Psoas muscle (tissue), 8 donors: Measurements from ENCODE around the gene KDM4C. TPM values are rescaled to one million over a fixed set of nuclear protein-coding genes. Genes with fewer than 3 reads are reported as not detected.

Source experiments
- ATAC-seq, 4 donors: fragments of 200-7000 bp; cut with Tn5 transposase; one replicate each; pipeline ENCODE4 v1.9.1; 2020; ENCODE audit warnings: moderate library complexity in 3 of 4, mild to moderate bottlenecking in 2 of 4
- DNase-seq, 2 donors: peaks; one replicate each; pipeline ENCODE4 v3.0.0-alpha.2; 2020
- H3K27ac ChIP-seq: fragments of 200-600 bp; one replicate; pipeline ENCODE4 v1.8.0; 2022
- H3K27me3 ChIP-seq, 3 donors: fragments of 200-600 bp in 1 of 3; one replicate each; pipeline versions ENCODE4 v1.6.1 to v1.8.0; 2013 to 2022; ENCODE audit warnings: low read length in 2 of 3, mild to moderate bottlenecking in 2 of 3, moderate library complexity in 1 of 3; ENCODE audit not compliant: insufficient read depth in 3 of 3
- H3K36me3 ChIP-seq, 2 donors: fragments of 200-600 bp in 1 of 2; one replicate each; pipeline versions ENCODE4 v1.6.1 to v1.8.0; 2013 to 2022; ENCODE audit warnings: low read depth in 1 of 2, mild to moderate bottlenecking in 1 of 2, moderate library complexity in 1 of 2; ENCODE audit not compliant: insufficient read depth in 1 of 2
- H3K4me1 ChIP-seq: fragments of 200-600 bp; one replicate; pipeline ENCODE4 v1.8.0; 2022
- H3K4me3 ChIP-seq: fragments of 200-600 bp; one replicate; pipeline ENCODE4 v1.8.0; 2022; ENCODE audit warnings: mild to moderate bottlenecking
- H3K9me3 ChIP-seq: fragments of 200-600 bp; one replicate; pipeline ENCODE4 v1.8.0; 2022
- CTCF ChIP-seq: fragments of 200-600 bp; IDR thresholded peaks from one replicate; pipeline ENCODE4 v1.8.0; 2022; ENCODE audit warnings: antibody characterized with exemption
- WGBS, 3 donors: extraction: QIAGEN DNeasy Blood & Tissue Kit; methylation state at CpG; one replicate each; pipeline versions ENCODE4 v1.1.6 to v1.1.7; 2013; 5-methylcytosine and 5-hydroxymethylcytosine counted together
- intact Hi-C, 2 donors: fragments of 100-400 bp; cut with DNase I; formaldehyde crosslinking; loops; one replicate each; pipeline versions ENCODE4 v1.11.0 to v1.14.2; 2022
- polyA plus RNA-seq, 3 donors: library from polyadenylated mRNA; stranded (reverse); fragments of 200-250 nt; gene quantifications; one replicate each; pipeline ENCODE4 v1.2.3, GENCODE V29; 2013
- total RNA-seq, 4 donors: library from RNA; stranded (reverse); fragmentation: NEBNext Ultra II Directional in 2 of 4; extraction: Animal tissue kit (Norgen Biotek cat#: 25700) in 2 of 4; gene quantifications; one replicate each; pipeline versions ENCODE4 v1.2.1 to v1.2.4, GENCODE V29; 2021 to 2023
- donor health status: healthy with polysubstance abuse.
- donor health status: DM: no; HTN: no; CAD: no; lungs with moderate emphysema.
- donor health status: Bipolar disorder and iron deficiency.
- donor health status: healthy.
- donor health status: DM: yes; HTN: yes; CAD: no.
- donor health status: DM: no; HTN: no; CAD: no.
- donor health status: DM: no; HTN: no; CAD: no.
- donor health status: DM: yes; HTN: yes; CAD: no.

Gene KDM4C
- total and polyA plus RNA-seq, 7 donors, result 2.7 to 13.0 (median 10.1) TPM

DNA sequence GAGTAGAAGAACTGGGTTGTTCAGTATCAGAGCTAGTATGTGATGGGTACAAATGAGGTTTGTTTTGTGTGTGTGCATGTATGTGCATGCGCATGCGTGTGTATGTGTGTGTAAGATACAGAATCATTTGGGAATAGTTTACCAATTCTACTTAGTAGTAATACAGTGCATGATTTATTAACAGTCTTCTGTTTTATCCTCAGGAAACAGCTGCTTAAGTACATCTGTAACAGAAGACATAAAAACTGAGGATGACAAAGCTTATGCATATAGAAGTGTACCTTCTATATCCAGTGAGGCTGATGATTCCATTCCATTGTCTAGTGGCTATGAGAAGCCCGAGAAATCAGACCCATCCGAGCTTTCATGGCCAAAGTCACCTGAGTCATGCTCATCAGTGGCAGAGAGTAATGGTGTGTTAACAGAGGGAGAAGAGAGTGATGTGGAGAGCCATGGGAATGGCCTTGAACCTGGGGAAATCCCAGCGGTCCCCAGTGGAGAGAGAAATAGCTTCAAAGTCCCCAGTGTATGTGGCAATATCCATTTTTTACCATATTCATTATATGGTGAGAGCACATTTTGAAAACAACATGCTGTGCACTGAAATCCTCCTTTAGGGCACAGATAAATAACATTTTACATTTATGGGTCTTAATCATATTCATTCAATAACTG is 228.5 kb downstream of the KDM4C start:
- 82 to 86% (median 86%) methylated on average over 5 of the region's 5 CpGs for WGBS, 3 donors
- no peak for ATAC-seq
- no peak for TF ChIP-seq CTCF
- Histone ChIP-seq H3K4me1 (no peaks in the 10 kb centered on the region), H3K9me3 (no peaks in the 10 kb centered on the region), H3K27me3 (no peaks in the 10 kb centered on the region), H3K36me3 (peaks cover 11 to 60% of the 10 kb centered on the region in 2 donors), H3K27ac (no peak overlapping the region), H3K4me3 (no peak overlapping the region)
- no peak for DNase-seq
- intact Hi-C loops, result no loop called here

GRCh38 chr9:6987381-6987780 is 229.6 kb downstream of the KDM4C start:
- no peak for ATAC-seq
- Histone ChIP-seq H3K36me3 (peaks cover 11 to 62% of the 10 kb centered on the region in 2 donors), H3K4me3 (no peak overlapping the region), H3K27ac (no peak overlapping the region), H3K27me3 (no peaks in the 10 kb centered on the region), H3K4me1 (no peaks in the 10 kb centered on the region), H3K9me3 (no peaks in the 10 kb centered on the region)
- intact Hi-C loops, result no loop called here
- WGBS, 3 donors, result 65 to 98% (median 84%) methylated on average over 3 of the region's 3 CpGs
- DNase-seq, result no peak
- TF ChIP-seq CTCF, result no peak

GRCh38 chr9:6991418-6991817 is 233.6 kb downstream of the KDM4C start:
- TF ChIP-seq CTCF, result no peak
- DNase-seq (no peak), ATAC-seq (no peak)
- H3K9me3 ChIP-seq, result no peaks in the 10 kb centered on the region
- WGBS, 3 donors, result 90 to 95% (median 94%) methylated on average over 1 of the region's 1 CpG
- intact Hi-C loops, result no loop called here
- H3K4me1 ChIP-seq, result no peaks in the 10 kb centered on the region
- H3K27me3 ChIP-seq, result no peaks in the 10 kb centered on the region
- no peak overlapping the region for H3K4me3 ChIP-seq
- no peak overlapping the region for H3K27ac ChIP-seq
- peaks cover 8 to 54% of the 10 kb centered on the region in 2 donors for H3K36me3 ChIP-seq

DNA sequence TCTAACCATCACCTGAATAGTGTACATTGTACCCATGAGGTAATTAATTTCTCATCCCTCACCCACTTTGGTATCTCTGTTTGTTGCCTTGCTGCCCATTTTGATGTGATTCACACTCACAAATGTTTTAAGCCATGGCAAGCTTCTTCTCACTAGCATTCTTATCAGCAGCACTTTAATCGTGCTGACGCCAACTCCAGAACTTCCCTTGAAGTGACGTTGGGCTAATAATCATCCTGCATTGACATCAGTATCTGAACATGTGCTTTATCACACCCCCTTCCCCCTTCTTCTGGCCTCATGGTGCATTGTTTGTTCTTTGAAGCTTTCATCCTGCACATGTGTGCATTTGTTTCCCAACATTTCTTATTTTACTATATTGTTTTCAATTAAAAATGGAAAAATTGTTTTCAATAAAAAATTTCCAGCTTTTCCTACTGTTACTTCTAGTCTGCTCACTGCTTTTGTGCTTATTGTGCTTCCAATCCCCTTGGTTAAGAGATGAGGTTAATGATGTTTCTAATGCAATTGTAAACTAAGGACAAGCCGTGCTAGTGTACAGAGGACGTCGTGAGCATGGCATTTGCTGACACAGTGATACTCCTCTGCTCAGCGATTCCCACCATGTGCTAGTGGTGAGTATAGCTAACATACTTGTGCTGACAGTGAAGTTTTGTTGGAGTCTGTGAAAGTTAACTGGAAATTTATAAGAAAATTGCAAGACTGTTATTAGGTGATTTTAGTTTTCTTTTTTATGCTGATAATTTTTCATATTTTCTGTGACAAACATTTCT is 238.5 kb downstream of the KDM4C start:
- no peak overlapping the region for H3K27ac ChIP-seq
- no peak overlapping the region for H3K4me3 ChIP-seq
- H3K4me1 ChIP-seq, result no peaks in the 10 kb centered on the region
- DNase-seq, result no peak
- no peaks in the 10 kb centered on the region for H3K27me3 ChIP-seq
- TF ChIP-seq CTCF, result no peak
- peak in 1 of 4 donors; percentile 70 for ATAC-seq
- peaks cover 6 to 39% of the 10 kb centered on the region in 2 donors for H3K36me3 ChIP-seq
- H3K9me3 ChIP-seq, result no peaks in the 10 kb centered on the region
- 74 to 83% (median 77%) methylated on average over 7 of the region's 7 CpGs for WGBS, 3 donors
- intact Hi-C loops, result no loop called here
